ENCODE results near the gene MTAP.

Gene MTAP

GRCh38 chr9:21804331-21804730 lies 1.9 kb downstream of the MTAP start (continued):
- TF ChIP-seq ZNF19 (tag by site-specific recombination; IDR thresholded peaks at IDR 0.05; ENCODE audit: low read depth), result no peak
- no peak for TF ChIP-seq ZNF311 (tag by site-specific recombination; IDR thresholded peaks at IDR 0.05; ENCODE audit: borderline replicate concordance)
- TF ChIP-seq HIC1 (tag by site-specific recombination; IDR thresholded peaks at IDR 0.05), result no peak
- no peak for TF ChIP-seq ZNF274 (IDR thresholded peaks at IDR 0.05; ENCODE audit: low read length)
- no peak for TF ChIP-seq ZNF274 (tag by site-specific recombination; IDR thresholded peaks at IDR 0.05; ENCODE audit: borderline replicate concordance)
- no peak for TF ChIP-seq ZNF26 (tag by site-specific recombination; IDR thresholded peaks at IDR 0.05)

GRCh38 chr9:21804791-21805190 lies 2.4 kb downstream of the MTAP start:
- H3K4me1 ChIP-seq (ENCODE audit: control insufficient read depth, insufficient read depth, low read length), result peaks cover 2% of the 10 kb centered on the region; the same call in 1 of the 2 replicates
- ChIA-PET CTCF (interaction anchor here (0.7 to 2.2 kb wide), 4 partner anchors 8 to 587 kb away, joined by 3 to 13 read pairs (median 4); no protein-coding TSS in a partner anchor), POLR2A (interaction anchor here (0.5 kb wide), 1 partner anchor 186 kb away, joined by 4 read pairs; no protein-coding TSS in a partner anchor)
- no peaks in the 10 kb centered on the region for H3K9me3 ChIP-seq (ENCODE audit: control insufficient read depth, insufficient read depth, low read depth, low read length)
- peaks cover 7 to 47% of the 10 kb centered on the region in 2 experiments; a peak in 2 of 3 replicates for H3K36me3 ChIP-seq (ENCODE audit: control insufficient read depth in 2 of 2, insufficient read depth in 1 of 2, low read length in 2 of 2)
- H3K27ac ChIP-seq (ENCODE audit: extremely low read depth, low read depth, low read length), result no peak overlapping the region
- H3K4me3 ChIP-seq (ENCODE audit: low read depth, low read length), result no peak overlapping the region
- TF ChIP-seq REPIN1 (tag by site-specific recombination; IDR thresholded peaks at IDR 0.05; ENCODE audit: low read depth), result no peak
- no peak for TF ChIP-seq OVOL3 (tag by site-specific recombination; IDR thresholded peaks at IDR 0.05)
- no peak for TF ChIP-seq WT1 (tag by site-specific recombination; IDR thresholded peaks at IDR 0.05)
- no peak for TF ChIP-seq YY1 (tag by site-specific recombination; IDR thresholded peaks at IDR 0.05)
- TF ChIP-seq ZNF132 (tag by site-specific recombination; IDR thresholded peaks at IDR 0.05; ENCODE audit: borderline replicate concordance), result no peak
- no peak for TF ChIP-seq ZNF2 (tag by site-specific recombination; IDR thresholded peaks at IDR 0.05)

- H3K4me1 ChIP-seq (ENCODE audit: control insufficient read depth, insufficient read depth, low read length), result peaks cover 2% of the 10 kb centered on the region; the same call in 1 of the 2 replicates
- ChIA-PET CTCF (interaction anchor here (0.6 to 1.6 kb wide), 4 partner anchors 191 to 438 kb away, joined by 3 to 6 read pairs (median 3); no protein-coding TSS in a partner anchor), POLR2A (no interaction called here)
- no peaks in the 10 kb centered on the region for H3K9me3 ChIP-seq (ENCODE audit: control insufficient read depth, insufficient read depth, low read depth, low read length)
- TF ChIP-seq ZNF624 (tag by site-specific recombination; IDR thresholded peaks at IDR 0.05) (no peak), ZNF394 (tag by site-specific recombination; IDR thresholded peaks at IDR 0.05; ENCODE audit: borderline replicate concordance) (no peak), BCL11A (tag by site-specific recombination; IDR thresholded peaks at IDR 0.05; ENCODE audit: low read depth) (no peak), ZIC2 (tag by site-specific recombination; IDR thresholded peaks at IDR 0.05) (peak; percentile 74; the same call in 1 of the 2 replicates), ZNF571 (tag by site-specific recombination; IDR thresholded peaks at IDR 0.05) (no peak), ZNF157 (tag by site-specific recombination; IDR thresholded peaks at IDR 0.05) (no peak), GLIS1 (tag by site-specific recombination; IDR thresholded peaks at IDR 0.05) (0 out of 2 replicates have a peak, but pooled peaks have one; percentile 36)
- H3K27ac ChIP-seq (ENCODE audit: extremely low read depth, low read depth, low read length), result no peak overlapping the region
- no peak overlapping the region for H3K4me3 ChIP-seq (ENCODE audit: low read depth, low read length)
- peaks cover 7 to 65% of the 10 kb centered on the region in 2 experiments; a peak in 2 of 3 replicates for H3K36me3 ChIP-seq (ENCODE audit: control insufficient read depth in 2 of 2, insufficient read depth in 1 of 2, low read length in 2 of 2)
Measured at GRCh38 chr9:21806644-21807043, 4.2 kb downstream of the MTAP start.
